MCF 10A (cell line): Measurements from ENCODE around the gene EIF2B5. TPM values are rescaled to one million over a fixed set of nuclear protein-coding genes. Genes with fewer than 3 reads are reported as not detected.
"Not testable (repeated sequence)": the region's sequence is repeated elsewhere in the genome, so short reads cannot be mapped to it uniquely, and the experiment has no call there.

ENCODE experiments used
- BruUV-seq: library from RNA; stranded (reverse); fragments of 400-500 nt; replicated peaks from 2 replicates; lab custom pipeline; 2021; lab: Mats Ljungman, UMichigan
- CTCF ChIA-PET: fragments of 300-600 bp; sonication (Branson Sonifier 250); formaldehyde crosslinking; extraction: SDS; loops from one replicate; lab custom pipeline; 2021; ENCODE audit warnings: antibody characterized with exemption, inconsistent platforms; lab: Yijun Ruan, JAX
- POLR2A ChIA-PET: fragments of 300-600, 350-650 bp; sonication (Branson Sonifier 250); formaldehyde crosslinking; extraction: SDS; loops from one replicate; lab custom pipeline; 2020; ENCODE audit warnings: antibody characterized with exemption, inconsistent platforms; lab: Yijun Ruan, JAX
- DNase-seq: peaks from one replicate; pipeline ENCODE4 v3.0.0-alpha.2; 2018; ENCODE audit not compliant: unreplicated experiment
- H3K27ac Mint-ChIP-seq: one replicate; pipeline ENCODE4 v1.8.0; 2022; ENCODE audit warnings: mild to moderate bottlenecking, low read depth, mixed read lengths; ENCODE audit not compliant: unreplicated experiment
- H3K27me3 Mint-ChIP-seq: one replicate; pipeline ENCODE4 v1.8.0; 2022; ENCODE audit warnings: mixed read lengths; ENCODE audit not compliant: insufficient read depth, unreplicated experiment
- H3K36me3 Mint-ChIP-seq: one replicate; pipeline ENCODE4 v1.8.0; 2022; ENCODE audit warnings: mild to moderate bottlenecking, moderate library complexity, mixed read lengths; ENCODE audit not compliant: insufficient read depth, unreplicated experiment
- H3K4me1 Mint-ChIP-seq: one replicate; pipeline ENCODE4 v1.8.0; 2022; ENCODE audit warnings: mixed read lengths; ENCODE audit not compliant: insufficient read depth, unreplicated experiment
- H3K4me3 Mint-ChIP-seq: one replicate; pipeline ENCODE4 v1.8.0; 2022; ENCODE audit warnings: mild to moderate bottlenecking, moderate library complexity, mixed read lengths; ENCODE audit not compliant: unreplicated experiment
- H3K9me3 Mint-ChIP-seq: one replicate; pipeline ENCODE4 v1.8.0; 2022; ENCODE audit warnings: mixed read lengths; ENCODE audit not compliant: unreplicated experiment
- intact Hi-C: fragments of 100-400 bp; cut with micrococcal nuclease; formaldehyde crosslinking; loops from 2 replicates; pipeline ENCODE4 v1.14.1; 2022
- total RNA-seq: library from RNA; stranded (reverse); gene quantifications from 2 replicates; pipeline ENCODE4 v1.2.3, GENCODE V29; 2022
- TF ChIP-seq, protein P1 (sequence below): fragments of 200-600 bp; IDR thresholded peaks from one replicate; pipeline ENCODE4 v1.8.0; 2022; ENCODE audit warnings: antibody characterized with exemption, mild to moderate bottlenecking; ENCODE audit not compliant: unreplicated experiment

Gene EIF2B5
- total RNA-seq, 1 experiment from 2014 or later: 36.1 TPM

DNA sequence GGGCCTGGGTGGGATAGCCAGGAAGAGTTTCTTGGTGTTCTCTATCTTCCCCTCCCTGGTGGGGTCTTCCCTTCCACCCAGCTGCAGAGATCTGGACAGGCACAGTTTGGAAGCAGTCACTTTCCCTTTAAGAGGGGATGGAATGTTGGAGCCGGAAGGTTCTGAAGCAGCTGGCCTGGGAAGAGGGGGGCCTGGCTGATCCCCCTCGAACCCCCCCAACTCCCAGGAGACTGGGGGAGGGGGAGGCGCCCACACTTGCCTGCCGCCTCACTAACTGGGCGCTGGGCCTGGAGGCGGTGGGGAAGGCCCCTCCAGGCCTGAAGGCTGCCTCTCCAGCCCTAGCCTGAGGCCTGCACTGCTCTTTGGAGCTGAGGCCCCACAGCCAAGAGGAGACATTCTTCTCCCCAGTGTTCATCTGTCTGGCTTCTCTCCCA is 21.4 kb downstream of the EIF2B5 start:
- ChIA-PET CTCF (interaction anchor here (0.7 to 1.1 kb wide), 3 partner anchors 12 to 143 kb away, joined by 3 to 4 read pairs (median 3); no protein-coding TSS in a partner anchor), POLR2A (interaction anchor here (0.5 to 3.6 kb wide), 13 partner anchors 9 to 609 kb away, joined by 3 to 59 read pairs (median 3); partner anchors contain the start of genes ABCF3, AP2M1, EIF2B5 and PARL)
- Mint-ChIP-seq H3K4me3 (peak overlapping the region; percentile 97), H3K36me3 (peaks cover 7% of the 10 kb centered on the region), H3K4me1 (peaks cover 21% of the 10 kb centered on the region), H3K27ac (peak overlapping the region; percentile 93), H3K9me3 (no peaks in the 10 kb centered on the region), H3K27me3 (no peaks in the 10 kb centered on the region)
- TF ChIP-seq, protein P1, sequence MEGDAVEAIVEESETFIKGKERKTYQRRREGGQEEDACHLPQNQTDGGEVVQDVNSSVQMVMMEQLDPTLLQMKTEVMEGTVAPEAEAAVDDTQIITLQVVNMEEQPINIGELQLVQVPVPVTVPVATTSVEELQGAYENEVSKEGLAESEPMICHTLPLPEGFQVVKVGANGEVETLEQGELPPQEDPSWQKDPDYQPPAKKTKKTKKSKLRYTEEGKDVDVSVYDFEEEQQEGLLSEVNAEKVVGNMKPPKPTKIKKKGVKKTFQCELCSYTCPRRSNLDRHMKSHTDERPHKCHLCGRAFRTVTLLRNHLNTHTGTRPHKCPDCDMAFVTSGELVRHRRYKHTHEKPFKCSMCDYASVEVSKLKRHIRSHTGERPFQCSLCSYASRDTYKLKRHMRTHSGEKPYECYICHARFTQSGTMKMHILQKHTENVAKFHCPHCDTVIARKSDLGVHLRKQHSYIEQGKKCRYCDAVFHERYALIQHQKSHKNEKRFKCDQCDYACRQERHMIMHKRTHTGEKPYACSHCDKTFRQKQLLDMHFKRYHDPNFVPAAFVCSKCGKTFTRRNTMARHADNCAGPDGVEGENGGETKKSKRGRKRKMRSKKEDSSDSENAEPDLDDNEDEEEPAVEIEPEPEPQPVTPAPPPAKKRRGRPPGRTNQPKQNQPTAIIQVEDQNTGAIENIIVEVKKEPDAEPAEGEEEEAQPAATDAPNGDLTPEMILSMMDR: no peak
- DNase-seq: peak; percentile 25
- intact Hi-C loops: loop anchor here (2.0 kb wide), 1 partner anchor 18 kb away; the partner anchor contains the start of gene AP2M1
- BruUV-seq: no TSS peak

DNA sequence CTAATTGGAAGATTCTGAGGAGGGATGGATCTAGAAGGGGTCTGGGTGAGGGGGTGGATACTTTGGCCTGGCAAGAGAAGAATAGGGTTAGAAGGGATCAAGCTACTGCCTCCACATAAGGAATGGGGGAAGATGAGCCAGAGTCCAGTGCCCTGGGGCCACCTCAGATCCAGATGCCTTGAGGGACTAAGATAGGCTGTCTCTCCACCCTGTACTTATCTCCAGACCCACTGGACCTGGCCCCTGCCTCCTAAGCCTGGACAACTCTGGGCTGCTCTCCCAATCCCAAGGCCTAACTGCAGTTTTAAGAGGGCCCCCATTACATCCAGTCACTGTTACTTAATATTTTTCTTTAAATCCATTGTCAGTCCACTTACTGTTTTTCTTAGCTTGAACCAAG is 22.0 kb downstream of the EIF2B5 start:
- Mint-ChIP-seq H3K36me3 (peaks cover 7% of the 10 kb centered on the region), H3K4me1 (peaks cover 24% of the 10 kb centered on the region), H3K9me3 (no peaks in the 10 kb centered on the region), H3K27me3 (no peaks in the 10 kb centered on the region), H3K4me3 (peak overlapping the region; percentile 97), H3K27ac (peak overlapping the region; percentile 93)
- intact Hi-C loops: loop anchor here (2.0 kb wide), 1 partner anchor 18 kb away; the partner anchor contains the start of gene AP2M1
- DNase-seq: no peak
- no TSS peak for BruUV-seq
- ChIA-PET CTCF (interaction anchor here (0.5 to 1.1 kb wide), 2 partner anchors 13 to 137 kb away, joined by 3 to 4 read pairs; no protein-coding TSS in a partner anchor), POLR2A (interaction anchor here (0.5 to 3.6 kb wide), 5 partner anchors 13 to 85 kb away, joined by 3 to 59 read pairs (median 13); partner anchors contain the start of genes ABCF3, AP2M1 and EIF2B5)
- TF ChIP-seq, protein P1: no peak

DNA sequence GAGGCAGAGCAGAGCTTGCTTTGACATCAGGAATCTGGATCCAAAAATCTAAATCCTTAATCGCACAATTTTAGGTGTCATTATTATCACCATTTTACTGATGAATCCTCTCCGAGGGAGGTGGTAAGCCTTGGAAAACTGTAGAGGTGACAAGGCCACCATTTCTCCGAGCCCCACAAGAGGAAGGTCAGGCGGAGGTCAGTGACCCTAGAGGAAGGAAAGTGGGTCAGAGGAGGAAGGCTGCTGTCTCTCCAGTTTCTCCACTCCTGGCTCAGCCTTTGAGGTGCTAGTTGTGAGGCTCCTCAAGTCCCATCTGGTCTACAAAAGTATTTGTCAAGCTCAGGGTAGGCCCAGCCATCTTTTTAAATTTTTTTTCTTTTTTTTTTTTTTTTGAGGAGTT is 23.2 kb downstream of the EIF2B5 start:
- peaks cover 30% of the 10 kb centered on the region for H3K4me1 Mint-ChIP-seq
- no peaks in the 10 kb centered on the region for H3K9me3 Mint-ChIP-seq
- no TSS peak for BruUV-seq
- DNase-seq: no peak
- H3K36me3 Mint-ChIP-seq: peaks cover 8% of the 10 kb centered on the region
- CTCF ChIA-PET: interaction anchor here (0.6 to 1.3 kb wide), 3 partner anchors 13 to 148 kb away, joined by 3 read pairs; no protein-coding TSS in a partner anchor
- no peak overlapping the region for H3K4me3 Mint-ChIP-seq
- TF ChIP-seq, protein P1: no peak
- POLR2A ChIA-PET: interaction anchor here (0.7 to 3.6 kb wide), 3 partner anchors 16 to 464 kb away, joined by 3 to 59 read pairs (median 24); partner anchors contain the start of genes AP2M1 and EIF2B5
- no peak overlapping the region for H3K27ac Mint-ChIP-seq
- H3K27me3 Mint-ChIP-seq: no peaks in the 10 kb centered on the region
- intact Hi-C loops: no loop called here

DNA sequence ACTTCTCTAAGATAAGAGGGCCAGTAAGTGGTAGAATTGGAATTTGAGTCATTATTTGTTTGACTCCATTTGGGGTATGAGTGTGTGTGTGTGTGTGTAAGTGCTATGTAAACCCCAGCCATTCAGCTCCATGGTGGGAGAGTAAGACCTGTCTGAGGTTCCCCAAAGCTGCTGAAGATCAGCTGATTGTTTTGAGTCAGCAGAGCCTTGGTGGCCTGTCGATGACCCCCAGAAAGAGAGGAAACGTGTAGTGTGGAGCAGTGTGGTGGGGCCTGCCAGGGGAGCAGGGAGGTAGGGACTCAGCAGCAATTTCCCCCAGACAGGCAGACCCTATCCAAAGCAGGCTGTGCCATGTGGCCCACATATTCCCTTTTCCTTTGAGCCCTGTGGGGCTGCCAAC is 25.3 kb downstream of the EIF2B5 start:
- H3K4me3 Mint-ChIP-seq: no peak overlapping the region
- DNase-seq: no peak
- H3K27ac Mint-ChIP-seq: peak overlapping the region; percentile 42
- ChIA-PET CTCF (interaction anchor here (0.5 to 1.1 kb wide), 3 partner anchors 12 to 37 kb away, joined by 3 read pairs; no protein-coding TSS in a partner anchor), POLR2A (no interaction called here)
- BruUV-seq: no TSS peak
- TF ChIP-seq, protein P1: no peak
- H3K9me3 Mint-ChIP-seq: no peaks in the 10 kb centered on the region
- intact Hi-C loops: no loop called here
- peaks cover 17% of the 10 kb centered on the region for H3K36me3 Mint-ChIP-seq
- H3K4me1 Mint-ChIP-seq: peaks cover 30% of the 10 kb centered on the region
- no peaks in the 10 kb centered on the region for H3K27me3 Mint-ChIP-seq

DNA sequence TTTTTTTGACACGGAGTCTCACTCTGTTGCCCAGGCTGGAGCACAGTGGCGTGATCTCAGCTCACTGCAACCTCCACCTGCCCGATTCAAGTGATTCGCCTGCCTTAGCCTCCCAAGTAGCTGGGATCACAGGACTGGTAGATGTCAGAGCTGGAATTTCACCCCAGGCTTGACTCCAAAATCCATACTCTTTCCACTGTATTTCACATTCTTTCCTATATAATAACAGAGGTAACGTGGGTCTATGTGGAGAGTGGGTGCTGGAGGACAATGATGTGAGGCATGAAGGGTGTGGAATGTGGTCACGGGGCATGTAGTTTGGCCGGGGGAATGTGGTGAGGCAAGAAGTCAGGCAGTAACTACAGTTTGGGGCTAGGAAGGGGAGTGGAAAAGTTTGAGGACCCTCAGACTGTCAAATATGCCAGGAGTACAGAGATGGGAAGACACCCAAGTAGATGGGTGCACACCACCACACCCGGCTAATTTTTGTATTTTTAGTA is 27.5 kb downstream of the EIF2B5 start:
- H3K9me3 Mint-ChIP-seq, DNase-seq, H3K4me3 Mint-ChIP-seq, POLR2A ChIA-PET, H3K27me3 Mint-ChIP-seq, H3K27ac Mint-ChIP-seq, intact Hi-C loops, BruUV-seq: not testable (repeated sequence)
- H3K4me1 Mint-ChIP-seq: peaks cover 23% of the 10 kb centered on the region
- CTCF ChIA-PET: interaction anchor here (0.6 kb wide), 1 partner anchor 270 kb away, joined by 3 read pairs; no protein-coding TSS in a partner anchor
- peaks cover 34% of the 10 kb centered on the region for H3K36me3 Mint-ChIP-seq
